PFSK-1 (cell line): ENCODE results near the gene TRPM3.

Source experiments
- POLR2AphosphoS5 ChIP-seq: IDR thresholded peaks from 2 replicates; pipeline ENCODE4 v1.6.1; 2012; ENCODE audit warnings: low read depth, mild to moderate bottlenecking, control low read depth, low read length, moderate library complexity
- REST ChIP-seq, 2 experiments: IDR thresholded peaks; 2 replicates each; pipeline versions ENCODE4 v1.6.1 to v1.8.0; 2011 to 2012; ENCODE audit warnings: low read depth in 2 of 2, low read length in 2 of 2, control low read depth in 1 of 2, inconsistent platforms in 1 of 2, mild to moderate bottlenecking in 1 of 2, moderate library complexity in 1 of 2; ENCODE audit not compliant: insufficient read depth in 1 of 2

- TF ChIP-seq POLR2AphosphoS5, result no peak
- TF ChIP-seq REST (IDR thresholded peaks at IDR 0.05; ENCODE audit: insufficient read depth in 1 of 2, low read depth in 2 of 2, low read length in 2 of 2), result no peak
Measured at GRCh38 chr9:70861797-70862196, 259.6 kb downstream of the TRPM3 start.
